GM12878 (cell line): ENCODE measurements around the gene PRKCQ. TPM values are rescaled to one million over a fixed set of nuclear protein-coding genes. Genes with fewer than 3 reads are reported as not detected.

Experiments used
- ATAC-seq: fragments of 200-7000 bp; cut with Tn5 transposase; 3 replicates; pipeline ENCODE4 v1.9.1; 2020; ENCODE audit warnings: mild to moderate bottlenecking, moderate library complexity
- BruUV-seq: library from RNA; stranded (reverse); fragments of 400-500 nt; replicated peaks from 2 replicates; lab custom pipeline; 2021; lab: Mats Ljungman, UMichigan
- CTCF ChIA-PET: fragments of 300-600 bp; sonication (Branson Sonifier 250); formaldehyde crosslinking; extraction: SDS; loops from one replicate; lab custom pipeline; 2021; ENCODE audit warnings: inconsistent platforms; lab: Yijun Ruan, JAX
- POLR2A ChIA-PET: fragments of 350-600 bp; formaldehyde crosslinking; extraction: SDS; loops from one replicate; lab custom pipeline; 2021; ENCODE audit warnings: inconsistent platforms; lab: Charles Lee
- RAD21 ChIA-PET: fragments of 300-600 bp; sonication (Branson Sonifier 250); formaldehyde crosslinking; loops from one replicate; lab custom pipeline; 2023; ENCODE audit warnings: antibody characterized with exemption; ENCODE audit not compliant: unreplicated experiment; lab: Charles Lee
- SMC1A ChIA-PET: fragments of 300-600 bp; sonication (Branson Sonifier 250); formaldehyde crosslinking; loops from one replicate; lab custom pipeline; 2023; ENCODE audit not compliant: unreplicated experiment, uncharacterized antibody; lab: Charles Lee
- DNase-seq: peaks from one replicate; pipeline ENCODE4 v3.0.0-alpha.2; 2011; ENCODE audit warnings: low read depth, low spot score
- FAIRE-seq: peaks from 3 replicates; lab custom pipeline; 2011; peaks lifted over from hg19 to GRCh38; lab: Jason Lieb, UNC
- H2AFZ ChIP-seq: 2 replicates; pipeline ENCODE4 v1.6.0; 2011; ENCODE audit warnings: low read depth, low read length, control low read depth; ENCODE audit not compliant: control insufficient read depth
- H3K27ac ChIP-seq: 2 replicates; pipeline ENCODE4 v1.5.1; 2011; ENCODE audit warnings: control low read depth; ENCODE audit not compliant: control insufficient read depth, insufficient read depth
- H3K27me3 ChIP-seq, 2 experiments: replicated peaks in 1 of 2; 2 replicates each; pipeline versions ENCODE4 v1.6.0 to v1.6.1; 2011; ENCODE audit warnings: low read length in 1 of 2; ENCODE audit not compliant: control insufficient read depth in 2 of 2, insufficient read depth in 2 of 2
- H3K36me3 ChIP-seq, 2 experiments: 2 replicates each; pipeline ENCODE4 v1.5.1; 2011; ENCODE audit warnings: low read length in 1 of 2; ENCODE audit not compliant: control insufficient read depth in 2 of 2, insufficient read depth in 2 of 2
- H3K4me1 ChIP-seq: 2 replicates; pipeline ENCODE4 v1.6.1; 2011; ENCODE audit warnings: mild to moderate bottlenecking, low read length, moderate library complexity, mixed read lengths; ENCODE audit not compliant: control insufficient read depth, insufficient read depth
- H3K4me2 ChIP-seq: 2 replicates; pipeline ENCODE4 v1.6.0; 2011; ENCODE audit warnings: control low read depth; ENCODE audit not compliant: control insufficient read depth, insufficient read depth
- H3K4me3 ChIP-seq: fragments of 200-600 bp; sonication (generic); 2 replicates; pipeline ENCODE4 v1.5.1; 2016
- H3K79me2 ChIP-seq: 2 replicates; pipeline ENCODE4 v1.6.0; 2011; ENCODE audit warnings: low read length; ENCODE audit not compliant: control insufficient read depth, insufficient read depth
- H3K9ac ChIP-seq: 2 replicates; pipeline ENCODE4 v1.8.0; 2011; ENCODE audit warnings: low read length, control low read depth, mixed read lengths; ENCODE audit not compliant: control insufficient read depth, insufficient read depth
- H3K9me3 ChIP-seq: replicated peaks from 3 replicates; pipeline ENCODE4 v1.5.1; 2011; ENCODE audit warnings: mild to moderate bottlenecking, low read length; ENCODE audit not compliant: control insufficient read depth, insufficient read depth
- H4K20me1 ChIP-seq: 2 replicates; pipeline ENCODE4 v1.6.0; 2011; ENCODE audit not compliant: control insufficient read depth, insufficient read depth
- FOXK2 ChIP-seq: fragments of 450-650 bp; IDR thresholded peaks from 2 replicates; pipeline ENCODE4 v1.6.1; 2017; ENCODE audit warnings: mild to moderate bottlenecking, moderate library complexity
- FOXM1 ChIP-seq: IDR thresholded peaks from 2 replicates; pipeline ENCODE4 v1.6.1; 2012; ENCODE audit warnings: low read depth, mild to moderate bottlenecking, inconsistent platforms, low read length, moderate library complexity
- HDGF ChIP-seq: fragments of 450-650 bp; IDR thresholded peaks from 2 replicates; pipeline ENCODE4 v1.6.1; 2016; ENCODE audit warnings: antibody characterized with exemption
- KLF5 ChIP-seq: fragments of 450-650 bp; IDR thresholded peaks from 2 replicates; pipeline ENCODE4 v1.6.1; 2014; ENCODE audit warnings: mild to moderate bottlenecking; ENCODE audit not compliant: partially characterized antibody
- REST ChIP-seq: IDR thresholded peaks from 2 replicates; pipeline ENCODE4 v1.6.1; 2012; ENCODE audit warnings: mild to moderate bottlenecking, low read depth, low read length
- ZBTB11 ChIP-seq: fragments of 450-650 bp; formaldehyde crosslinking; IDR thresholded peaks from 2 replicates; pipeline ENCODE4 v1.5.0; 2022; ENCODE audit warnings: mild to moderate bottlenecking, missing genetic modification characterization
- ZNF24 ChIP-seq: fragments of 450-650 bp; IDR thresholded peaks from 2 replicates; pipeline ENCODE4 v1.6.1; 2017; ENCODE audit warnings: antibody characterized with exemption, mild to moderate bottlenecking
- ZNF687 ChIP-seq: fragments of 450-650 bp; IDR thresholded peaks from 2 replicates; pipeline ENCODE4 v1.6.1; 2017; ENCODE audit warnings: mild to moderate bottlenecking, moderate library complexity
- WGBS: methylation state at CpG from one replicate; pipeline ENCODE4 v1.1.6; 2016; ENCODE audit warnings: low lambda C conversion rate; ENCODE audit not compliant: insufficient replicate concordance, insufficient coverage; ENCODE audit errors: missing lambda C conversion rate; 5-methylcytosine and 5-hydroxymethylcytosine counted together
- in situ Hi-C: fragments of 300-500 bp; cut with MboI; formaldehyde crosslinking; loops from 9 replicates; pipeline ENCODE4 v1.14.3; 2018; ENCODE audit warnings: mixed read lengths
- intact Hi-C: fragments of 100-400 bp; cut with micrococcal nuclease; formaldehyde crosslinking; loops from one replicate; pipeline ENCODE4 v1.14.2; 2022; ENCODE audit not compliant: unreplicated experiment
- polyA plus RNA-seq, 11 experiments: library from polyadenylated mRNA; depleted of rRNA in 4 of 11; unstranded in 6 of 11; stranded (reverse) in 5 of 11; fragments of >200 nt; fragmentation: Nextera tagmentation in 4 of 11; fragmentation: Illumina TruSeq in 1 of 11; extraction: Ambion mirVana in 4 of 11; extraction: Trizol in 1 of 11; gene quantifications; 1 replicate in 1 of 11; 2 replicates in 10 of 11; pipeline versions ENCODE4 v1.2.1 to v1.2.3, GENCODE V29; 2011 to 2016; ENCODE audit warnings: inconsistent platforms in 2 of 11, missing spikeins in 2 of 11, low read depth in 1 of 11
- total RNA-seq, 4 experiments: library from RNA; depleted of rRNA in 3 of 4; stranded (reverse); fragments of >200 nt in 3 of 4; fragmentation: Illumina TruSeq in 1 of 4; extraction: Trizol in 1 of 4; gene quantifications; 2 replicates each; pipeline versions ENCODE4 v1.2.1 to v1.2.3, GENCODE V29; 2013 to 2021

PRKCQ gene
- total and polyA plus RNA-seq, 10 of the 15 experiments (the other 5 are each of a cell fraction or from before 2014, with no cell fraction given) = 0.26 to 8.9 (median 0.98) TPM

GRCh38 chr10:6396652-6397051 is 183.4 kb downstream of the PRKCQ start:
- in situ Hi-C loops (no loop called here), intact Hi-C loops (no loop called here)
- SMC1A ChIA-PET = interaction anchor here (1.1 to 10.6 kb wide), 6 partner anchors 10 to 195 kb away, joined by 3 to 138 read pairs (median 14); partner anchors contain the start of gene PFKFB3
- Histone ChIP-seq H3K36me3 (no peaks in the 10 kb centered on the region), H3K4me2 (no peak overlapping the region), H4K20me1 (no peaks in the 10 kb centered on the region), H3K4me1 (no peaks in the 10 kb centered on the region), H3K79me2 (no peaks in the 10 kb centered on the region), H3K27ac (no peak overlapping the region), H2AFZ (no peak overlapping the region), H3K4me3 (no peak overlapping the region), H3K9ac (no peak overlapping the region), H3K9me3 (no peaks in the 10 kb centered on the region; the same call in 2 of the 3 replicates), H3K27me3 (peaks cover 0 to 5% of the 10 kb centered on the region in 2 experiments; a peak in 2 of 4 replicates)
- 9% methylated on average over 4 of the region's 4 CpGs for WGBS
- FAIRE-seq = no peak
- TF ChIP-seq HDGF = no peak
- TF ChIP-seq KLF5 = no peak
- TF ChIP-seq ZNF687 = no peak
- no peak for TF ChIP-seq FOXK2
- no peak for TF ChIP-seq ZBTB11 (CRISPR knock-in tag)
- TF ChIP-seq ZNF24 = no peak
- TF ChIP-seq REST = no peak
- TF ChIP-seq FOXM1 = no peak
- POLR2A ChIA-PET = no interaction called here
- ATAC-seq = no peak; the same call in 2 of the 3 replicates
- RAD21 ChIA-PET = interaction anchor here (1.0 to 4.0 kb wide), 3 partner anchors 96 to 195 kb away, joined by 5 to 29 read pairs (median 12); partner anchors contain the start of gene PFKFB3
- CTCF ChIA-PET = interaction anchor here (0.6 to 8.5 kb wide), 3 partner anchors 9 to 276 kb away, joined by 3 to 217 read pairs (median 4); partner anchors contain the start of gene PFKFB3
- no peak for DNase-seq
- no TSS peak for BruUV-seq
